Gastrocnemius medialis (tissue), 4 donors: ENCODE results near the gene FAM193B. TPM values are rescaled to one million over a fixed set of nuclear protein-coding genes. Genes with fewer than 3 reads are reported as not detected.

Experiments used
- ATAC-seq, 2 donors: fragments of 150-250 bp; one replicate each; pipeline ENCODE4 v1.9.1; 2016
- DNase-seq, 2 donors: peaks; one replicate each; pipeline ENCODE4 v3.0.0-alpha.2; 2019
- H3K27ac ChIP-seq, 4 donors: fragments of 200-600 bp; sonication (generic); 1 replicate in 1 of 4; 2 replicates in 3 of 4; pipeline ENCODE4 v1.5.1; 2016 to 2018; ENCODE audit warnings: mild to moderate bottlenecking in 2 of 4, moderate library complexity in 1 of 4
- H3K27me3 ChIP-seq, 3 donors: fragments of 200-600 bp; sonication (generic) in 2 of 3; 1 replicate in 1 of 3; 2 replicates in 2 of 3; pipeline versions ENCODE4 v1.5.1 to v1.6.0; 2016 to 2019; ENCODE audit warnings: mild to moderate bottlenecking in 1 of 3, moderate library complexity in 1 of 3
- H3K36me3 ChIP-seq, 2 donors: fragments of 200-600 bp; sonication (generic) in 1 of 2; one replicate each; pipeline ENCODE4 v1.5.1; 2017 to 2018
- H3K4me1 ChIP-seq, 2 donors: fragments of 200-600 bp; sonication (generic) in 1 of 2; one replicate each; pipeline ENCODE4 v1.5.1; 2016 to 2017; ENCODE audit warnings: mild to moderate bottlenecking in 2 of 2
- H3K4me3 ChIP-seq, 4 donors: fragments of 200-600 bp; sonication (generic) in 3 of 4; 1 replicate in 1 of 4; 2 replicates in 3 of 4; pipeline ENCODE4 v1.5.1; 2016 to 2019; ENCODE audit warnings: mild to moderate bottlenecking in 2 of 4
- H3K9me3 ChIP-seq, 3 donors: fragments of 200-600 bp; sonication (generic) in 2 of 3; 1 replicate in 1 of 3; 2 replicates in 2 of 3; pipeline ENCODE4 v1.5.1; 2016 to 2019
- CTCF ChIP-seq, 5 experiments: fragments of 450-650 bp in 3 of 5; fragments of 200-600 bp in 2 of 5; sonication (generic) in 2 of 5; IDR thresholded peaks in 4 of 5; conservative IDR thresholded peaks in 1 of 5; 1 replicate in 4 of 5; 2 replicates in 1 of 5; pipeline ENCODE4 v1.5.1; 2016 to 2019; ENCODE audit warnings: antibody characterized with exemption in 5 of 5, mild to moderate bottlenecking in 3 of 5, moderate library complexity in 3 of 5
- POLR2A ChIP-seq, 2 donors: fragments of 450-650 bp; IDR thresholded peaks; one replicate each; pipeline ENCODE4 v1.6.1; 2017; ENCODE audit warnings: antibody characterized with exemption in 2 of 2, mild to moderate bottlenecking in 2 of 2, moderate library complexity in 2 of 2
- in situ Hi-C, 4 donors: fragments of 200-750 bp; cut with MboI; loops; one replicate each; pipeline versions ENCODE4 v1.15.0 to v1.8.0; 2017; ENCODE audit warnings: low sequenced_read_pairs in 4 of 4
- intact Hi-C: fragments of 100-400 bp; cut with DNase I; formaldehyde crosslinking; loops from one replicate; pipeline ENCODE4 v1.15.1; 2023; ENCODE audit warnings: low total_unique reads
- total RNA-seq, 4 donors: library from RNA; depleted of rRNA; stranded (reverse); fragments of >200 nt; gene quantifications; one replicate each; pipeline versions ENCODE4 v1.1.0 to v1.2.3, GENCODE V29; 2016

Gene FAM193B
- total RNA-seq, 4 donors from 2014 or later: 13.2 to 21.3 (median 16.6) TPM

DNA sequence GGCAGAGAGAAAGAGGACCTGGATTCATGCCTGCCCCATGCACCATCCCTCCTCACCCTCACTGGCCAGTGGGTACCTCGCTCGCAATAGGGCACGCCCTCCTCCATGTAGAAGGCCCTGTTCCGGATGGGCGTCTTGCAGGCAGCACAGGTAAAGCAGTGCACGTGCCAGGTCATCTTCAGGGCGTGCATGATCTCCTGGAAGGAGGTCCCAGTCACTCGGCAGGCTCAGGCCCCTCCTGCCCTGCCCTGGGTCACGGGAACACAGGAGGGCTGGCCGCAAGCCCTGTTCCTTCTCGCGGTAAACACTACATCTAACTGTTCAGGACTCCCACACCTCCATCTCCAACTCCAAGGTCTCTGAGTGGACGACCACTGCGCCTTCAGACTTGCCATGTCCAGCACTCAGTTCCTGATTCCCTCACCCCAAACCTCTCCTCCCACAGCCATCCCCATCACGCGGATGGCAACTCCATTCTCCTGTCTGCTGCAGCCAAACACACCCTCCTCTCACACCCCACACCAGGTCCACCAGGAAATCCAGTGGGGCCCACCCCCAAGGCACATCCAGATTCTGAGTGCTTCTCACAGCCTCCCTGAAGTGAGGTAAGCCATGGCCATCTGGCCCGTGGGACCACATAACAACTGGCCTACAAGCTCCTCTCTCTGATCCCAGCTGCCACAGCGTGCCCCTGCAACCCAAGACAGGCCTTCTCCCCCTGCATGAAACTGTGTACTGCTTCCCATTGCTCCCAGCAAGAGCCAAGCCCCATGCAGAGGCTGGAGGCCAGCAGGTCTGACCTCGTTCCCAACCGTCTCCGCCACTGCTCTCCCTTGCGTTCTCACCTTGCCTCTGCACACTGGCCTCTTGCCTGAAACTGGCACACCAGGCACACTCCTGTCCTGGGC lies 70.1 kb downstream of the FAM193B start:
- Histone ChIP-seq H3K4me3 (no peak overlapping the region), H3K27me3 (no peaks in the 10 kb centered on the region), H3K27ac (peak overlapping the region; percentile 80 to 84 (median 82)), H3K36me3 (peaks cover 0 to 30% of the 10 kb centered on the region in 2 donors), H3K4me1 (peaks cover 36 to 53% of the 10 kb centered on the region in 2 donors), H3K9me3 (no peaks in the 10 kb centered on the region)
- peak; percentile 45 to 70 for ATAC-seq
- DNase-seq: peak in 1 of 2 donors; percentile 82
- TF ChIP-seq CTCF (IDR thresholded peaks at IDR 0.05 in 4 of 5, conservative IDR thresholded peaks at IDR 0.05 in 1 of 5) (no peak), POLR2A (IDR thresholded peaks at IDR 0.05) (no peak)
- in situ Hi-C loops (no loop called here), intact Hi-C loops (no loop called here)

DNA sequence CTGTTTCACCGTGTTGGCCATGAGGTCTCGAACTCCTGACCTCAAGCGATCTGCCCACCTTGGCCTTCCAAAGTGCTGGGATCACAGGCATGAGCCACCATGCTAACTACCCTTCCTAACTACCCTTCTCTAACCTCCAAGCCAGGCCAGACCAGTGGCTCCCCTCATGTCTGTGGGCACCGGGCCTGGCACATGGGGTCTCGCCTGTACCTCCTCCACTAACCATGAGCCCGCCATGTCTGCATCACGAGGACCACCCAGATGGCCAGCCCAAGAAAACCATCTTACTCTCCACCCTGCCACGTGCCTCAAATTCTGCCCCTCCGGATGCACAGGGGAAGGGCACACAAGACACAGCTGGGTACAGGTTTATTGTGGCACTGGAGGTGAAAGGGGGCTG lies 71.3 kb downstream of the FAM193B start:
- ATAC-seq (no peak), DNase-seq (no peak)
- no peak for TF ChIP-seq POLR2A (IDR thresholded peaks at IDR 0.05)
- TF ChIP-seq CTCF (IDR thresholded peaks at IDR 0.05 in 4 of 5, conservative IDR thresholded peaks at IDR 0.05 in 1 of 5): no peak
- in situ Hi-C loops: no loop called here
- no peak overlapping the region for H3K4me3 ChIP-seq
- H3K27ac ChIP-seq: peak overlapping the region; percentile 80 to 84 (median 82)
- no peaks in the 10 kb centered on the region for H3K9me3 ChIP-seq
- intact Hi-C loops: no loop called here
- H3K4me1 ChIP-seq: peaks cover 48 to 65% of the 10 kb centered on the region in 2 donors
- H3K36me3 ChIP-seq: peaks cover 0 to 19% of the 10 kb centered on the region in 2 donors
- H3K27me3 ChIP-seq: no peaks in the 10 kb centered on the region

GRCh38 chr5:177482359-177482795 lies 72.0 kb downstream of the FAM193B start:
- Histone ChIP-seq H3K36me3 (peaks cover 0 to 12% of the 10 kb centered on the region in 2 donors), H3K9me3 (no peaks in the 10 kb centered on the region), H3K27ac (peak overlapping the region in 3 of 4 donors; percentile 81 to 96 (median 83)), H3K4me1 (peaks cover 49 to 70% of the 10 kb centered on the region in 2 donors), H3K27me3 (no peaks in the 10 kb centered on the region), H3K4me3 (no peak overlapping the region)
- in situ Hi-C loops (no loop called here), intact Hi-C loops (no loop called here)
- ATAC-seq (no peak), DNase-seq (no peak)
- TF ChIP-seq POLR2A (IDR thresholded peaks at IDR 0.05): no peak
- TF ChIP-seq CTCF (IDR thresholded peaks at IDR 0.05 in 4 of 5, conservative IDR thresholded peaks at IDR 0.05 in 1 of 5): no peak

DNA sequence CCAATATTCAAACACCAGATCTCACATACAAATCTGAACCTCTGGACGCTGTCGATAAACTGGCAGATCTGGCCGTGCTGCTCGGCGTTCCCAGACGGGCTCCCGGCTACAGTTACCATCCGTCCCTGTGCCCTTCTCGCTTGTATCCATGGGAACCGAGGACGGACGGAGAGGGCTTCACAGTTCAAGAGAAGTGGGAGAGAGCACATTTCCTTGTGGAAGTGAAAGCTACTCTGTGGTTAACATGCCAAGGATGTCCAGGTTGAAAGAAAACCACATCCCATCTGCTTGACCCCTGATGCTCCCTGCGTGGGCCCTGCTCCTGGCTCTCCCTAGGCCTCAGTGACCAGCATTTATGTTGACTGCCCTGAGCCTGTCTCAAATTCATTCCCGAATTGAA lies 74.6 kb downstream of the FAM193B start:
- DNase-seq (no peak), ATAC-seq (peak in 1 of 2 donors; percentile 21)
- H3K27ac ChIP-seq: peak overlapping the region; percentile 81 to 96 (median 87)
- H3K27me3 ChIP-seq: no peaks in the 10 kb centered on the region
- peaks cover 34 to 58% of the 10 kb centered on the region in 2 donors for H3K4me1 ChIP-seq
- no peak overlapping the region for H3K4me3 ChIP-seq
- H3K9me3 ChIP-seq: no peaks in the 10 kb centered on the region
- H3K36me3 ChIP-seq: peaks cover 0 to 7% of the 10 kb centered on the region in 2 donors
- in situ Hi-C loops (no loop called here), intact Hi-C loops (loop anchor here (1.0 to 2.0 kb wide), 2 partner anchors 18 to 23 kb away; partner anchors contain the start of gene PDLIM7)
- TF ChIP-seq POLR2A (IDR thresholded peaks at IDR 0.05): no peak
- TF ChIP-seq CTCF (IDR thresholded peaks at IDR 0.05 in 4 of 5, conservative IDR thresholded peaks at IDR 0.05 in 1 of 5): no peak
